GM12801 (cell line): ENCODE data around the gene B9D1.

Source experiments
- CTCF ChIP-seq: IDR thresholded peaks from one replicate; pipeline ENCODE4 v1.5.1; 2011; ENCODE audit warnings: control low read depth; ENCODE audit not compliant: insufficient read length; ENCODE audit errors: extremely low read depth

B9D1 gene

GRCh38 chr17:19407601-19408345 is 45.2 kb upstream of the B9D1 start:
- TF ChIP-seq CTCF, result no peak

- no peak for TF ChIP-seq CTCF
Observed at GRCh38 chr17:19405114-19405513, 42.6 kb upstream of the B9D1 start.

- no peak for TF ChIP-seq CTCF
Observed at GRCh38 chr17:19404264-19404663, 41.7 kb upstream of the B9D1 start.

GRCh38 chr17:19403021-19403420 is 40.5 kb upstream of the B9D1 start:
- no peak for TF ChIP-seq CTCF

- TF ChIP-seq CTCF, result no peak
Observed at GRCh38 chr17:19402171-19402570, 39.6 kb upstream of the B9D1 start.

- TF ChIP-seq CTCF, result no peak
Observed at GRCh38 chr17:19401321-19402010, 38.9 kb upstream of the B9D1 start.

GRCh38 chr17:19399750-19400450 is 37.4 kb upstream of the B9D1 start:
- TF ChIP-seq CTCF, result no peak
